Activated gamma-delta T cell (primary cell): ENCODE measurements around the gene RIPOR3.
"Not testable (repeated sequence)": the region's sequence is repeated elsewhere in the genome, so short reads cannot be mapped to it uniquely, and the experiment has no call there.

Source experiments
- DNase-seq: peaks from one replicate; lab custom pipeline; 2025; lab: John Stamatoyannopoulos, UW

The RIPOR3 gene

GRCh38 chr20:50632701-50633100 lies 58.6 kb downstream of the RIPOR3 start:
- no peak for DNase-seq

- DNase-seq = no peak
Measured at GRCh38 chr20:50632236-50632635, 59.1 kb downstream of the RIPOR3 start.

GRCh38 chr20:50630578-50631263 lies 60.6 kb downstream of the RIPOR3 start:
- no peak for DNase-seq

- no peak for DNase-seq
Measured at GRCh38 chr20:50629670-50630045, 61.7 kb downstream of the RIPOR3 start.

GRCh38 chr20:50628853-50629669 lies 62.3 kb downstream of the RIPOR3 start:
- DNase-seq = no peak

- DNase-seq = no peak
Measured at GRCh38 chr20:50628332-50628731, 63.0 kb downstream of the RIPOR3 start.

GRCh38 chr20:50627747-50628146 lies 63.6 kb downstream of the RIPOR3 start:
- DNase-seq = no peak

- DNase-seq = no peak
Measured at GRCh38 chr20:50625986-50626677, 65.2 kb downstream of the RIPOR3 start.

GRCh38 chr20:50624351-50625016 lies 66.9 kb downstream of the RIPOR3 start:
- no peak for DNase-seq

GRCh38 chr20:50621068-50621665 lies 70.2 kb downstream of the RIPOR3 start:
- DNase-seq = no peak

GRCh38 chr20:50620459-50620858 lies 70.9 kb downstream of the RIPOR3 start:
- not testable (repeated sequence) for DNase-seq

- DNase-seq = no peak
Measured at GRCh38 chr20:50618537-50618936, 72.8 kb downstream of the RIPOR3 start.

- DNase-seq = no peak
Measured at GRCh38 chr20:50617022-50617421, 74.3 kb downstream of the RIPOR3 start.

GRCh38 chr20:50615407-50615806 lies 75.9 kb downstream of the RIPOR3 start:
- no peak for DNase-seq

GRCh38 chr20:50613438-50614169 lies 77.7 kb downstream of the RIPOR3 start:
- no peak for DNase-seq

GRCh38 chr20:50611128-50611810 lies 80.1 kb downstream of the RIPOR3 start:
- DNase-seq = no peak

- no peak for DNase-seq
Measured at GRCh38 chr20:50610212-50610718, 81.1 kb downstream of the RIPOR3 start.

GRCh38 chr20:50609438-50609989 lies 81.8 kb downstream of the RIPOR3 start:
- DNase-seq = no peak

- no peak for DNase-seq
Measured at GRCh38 chr20:50608750-50609104, 82.6 kb downstream of the RIPOR3 start.
